Measurements from ENCODE around the gene TSPYL4.
A peak's percentile ranks its signal among the peaks of the same experiment; 100 is the strongest.

TSPYL4 gene

GRCh38 chr6:116263353-116263752 is 9.5 kb upstream of the TSPYL4 start:
- DNase-seq (ENCODE audit: low read depth): no peak
- no peak for TF ChIP-seq CTCF (conservative IDR thresholded peaks at IDR 0.05; ENCODE audit: low read length)
- H3K4me3 ChIP-seq (ENCODE audit: low read length): no peak overlapping the region

GRCh38 chr6:116258520-116258919 is 4.6 kb upstream of the TSPYL4 start:
- H3K4me3 ChIP-seq (ENCODE audit: low read length): no peak overlapping the region
- no peak for DNase-seq (ENCODE audit: low read depth)
- TF ChIP-seq CTCF (conservative IDR thresholded peaks at IDR 0.05; ENCODE audit: low read length): no peak

GRCh38 chr6:116256694-116257093 is 2.8 kb upstream of the TSPYL4 start:
- no peak for DNase-seq (ENCODE audit: low read depth)
- no peak overlapping the region for H3K4me3 ChIP-seq (ENCODE audit: low read length)
- TF ChIP-seq CTCF (conservative IDR thresholded peaks at IDR 0.05; ENCODE audit: low read length): no peak

- peak; percentile 34 for DNase-seq (ENCODE audit: low read depth)
- no peak for TF ChIP-seq CTCF (conservative IDR thresholded peaks at IDR 0.05; ENCODE audit: low read length)
- H3K4me3 ChIP-seq (ENCODE audit: low read length): peak overlapping the region; percentile 21; the same call in 1 of the 2 replicates
These were observed 1.4 kb upstream of the TSPYL4 start for GRCh38 chr6:116255246-116255800.

- TF ChIP-seq CTCF (conservative IDR thresholded peaks at IDR 0.05; ENCODE audit: low read length): no peak
- peak overlapping the region; percentile 96 for H3K4me3 ChIP-seq (ENCODE audit: low read length)
- DNase-seq (ENCODE audit: low read depth): no peak
These were observed 602 bp upstream of the TSPYL4 start for GRCh38 chr6:116254297-116255056.

GRCh38 chr6:116253188-116253504 is 729 bp downstream of the TSPYL4 start:
- H3K4me3 ChIP-seq (ENCODE audit: low read length): peak overlapping the region; percentile 96
- DNase-seq (ENCODE audit: low read depth): no peak
- TF ChIP-seq CTCF (conservative IDR thresholded peaks at IDR 0.05; ENCODE audit: low read length): no peak
